Keratinocyte (primary cell): ENCODE data around the gene PDHA1.

Experiments
- CTCF ChIP-seq, 3 experiments: IDR thresholded peaks in 1 of 3; conservative IDR thresholded peaks in 1 of 3; optimal IDR thresholded peaks in 1 of 3; 2 replicates in 2 of 3; 3 replicates in 1 of 3; pipeline versions ENCODE3 to v1.5.1; 2011; ENCODE audit warnings: low read length in 3 of 3, mild to moderate bottlenecking in 3 of 3, moderate library complexity in 2 of 3, control low read depth in 1 of 3, inconsistent platforms in 1 of 3; ENCODE audit not compliant: insufficient read depth in 2 of 3; ENCODE audit errors: extremely low read depth in 1 of 3
- EZH2 ChIP-seq: IDR thresholded peaks from one replicate; pipeline ENCODE4 v1.6.1; 2012; ENCODE audit warnings: inconsistent platforms, mild to moderate bottlenecking, low read length, moderate library complexity

- TF ChIP-seq EZH2 (no peak), CTCF (optimal IDR thresholded peaks at IDR 0.05 in 1 of 3, IDR thresholded peaks at IDR 0.05 in 1 of 3, conservative IDR thresholded peaks at IDR 0.05 in 1 of 3; ENCODE audit: extremely low read depth in 1 of 3, insufficient read depth in 2 of 3, low read length in 3 of 3) (no peak)
Observed at GRCh38 chrX:19370061-19370460, 26.3 kb downstream of the PDHA1 start.
